ENCODE data around the gene AMOTL2.

GRCh38 chr3:134315286-134316106, 58.8 kb downstream of the AMOTL2 start:
- TF ChIP-seq CTCF (IDR thresholded peaks at IDR 0.05) (no peak), TCF7L2 (IDR thresholded peaks at IDR 0.05; ENCODE audit: low read depth, low read length) (no peak), POLR2AphosphoS5 (IDR thresholded peaks at IDR 0.05; ENCODE audit: low read depth, low read length) (0 out of 2 replicates have a peak, but pooled peaks have one; percentile 33), SIN3A (IDR thresholded peaks at IDR 0.05; ENCODE audit: borderline replicate concordance, insufficient read depth, low read depth, low read length) (no peak), REST (IDR thresholded peaks at IDR 0.05; ENCODE audit: insufficient read depth in 1 of 2, low read depth in 2 of 2, low read length in 1 of 2) (no peak)

Data from Panc1 (cell line).